Breast epithelium (tissue), 4 donors: Measurements from ENCODE around the gene LITAF. TPM values are rescaled to one million over a fixed set of nuclear protein-coding genes. Genes with fewer than 3 reads are reported as not detected.

ENCODE experiments used
- DNase-seq, 2 donors: peaks; one replicate each; pipeline ENCODE4 v3.0.0-alpha.2; 2019; ENCODE audit warnings: low spot score in 2 of 2
- H3K27ac ChIP-seq, 2 donors: fragments of 200-600 bp; sonication (generic) in 1 of 2; one replicate each; pipeline ENCODE4 v1.5.1; 2016 to 2019; ENCODE audit warnings: mild to moderate bottlenecking in 1 of 2
- H3K27me3 ChIP-seq, 2 donors: fragments of 200-600 bp; sonication (generic) in 1 of 2; one replicate each; pipeline versions ENCODE4 v1.5.1 to v1.6.0; 2017 to 2019; ENCODE audit warnings: control low read depth in 1 of 2, mild to moderate bottlenecking in 1 of 2
- H3K36me3 ChIP-seq: fragments of 200-600 bp; one replicate; pipeline ENCODE4 v1.5.1; 2019
- H3K4me1 ChIP-seq, 2 donors: fragments of 200-600 bp; sonication (generic); one replicate each; pipeline ENCODE4 v1.5.1; 2016 to 2019; ENCODE audit warnings: control low read depth in 1 of 2
- H3K4me3 ChIP-seq, 3 donors: fragments of 200-600 bp; sonication (generic); 1 replicate in 2 of 3; 2 replicates in 1 of 3; pipeline ENCODE4 v1.5.1; 2016 to 2019; ENCODE audit warnings: mild to moderate bottlenecking in 3 of 3, moderate library complexity in 2 of 3
- H3K9me3 ChIP-seq, 2 donors: fragments of 200-600 bp; sonication (generic) in 1 of 2; one replicate each; pipeline ENCODE4 v1.5.1; 2016 to 2019; ENCODE audit warnings: control low read depth in 1 of 2
- POLR2A ChIP-seq: fragments of 450-650 bp; IDR thresholded peaks from one replicate; pipeline ENCODE4 v1.6.1; 2016; ENCODE audit warnings: antibody characterized with exemption, mild to moderate bottlenecking, moderate library complexity
- POLR2AphosphoS5 ChIP-seq, 3 donors: sonication (generic); formaldehyde crosslinking; IDR thresholded peaks; one replicate each; pipeline ENCODE4 v1.6.1; 2017; ENCODE audit warnings: antibody characterized with exemption in 3 of 3
- intact Hi-C: fragments of 100-400 bp; cut with DNase I; formaldehyde crosslinking; loops from one replicate; pipeline ENCODE4 v1.15.1; 2023; ENCODE audit warnings: low total_unique reads
- total RNA-seq, 3 donors: library from RNA; depleted of rRNA; stranded (reverse); fragments of >200 nt; gene quantifications; one replicate each; pipeline ENCODE4 v1.1.0, GENCODE V29; 2016
- TF ChIP-seq, protein P1 (sequence below), 3 donors: fragments of 450-650 bp; IDR thresholded peaks; one replicate each; pipeline ENCODE4 v1.5.1; 2016 to 2017; ENCODE audit warnings: antibody characterized with exemption in 3 of 3, mild to moderate bottlenecking in 3 of 3, moderate library complexity in 3 of 3

Gene LITAF
- total RNA-seq, 3 donors from 2014 or later: 50.6 to 109 (median 59.0) TPM

DNA sequence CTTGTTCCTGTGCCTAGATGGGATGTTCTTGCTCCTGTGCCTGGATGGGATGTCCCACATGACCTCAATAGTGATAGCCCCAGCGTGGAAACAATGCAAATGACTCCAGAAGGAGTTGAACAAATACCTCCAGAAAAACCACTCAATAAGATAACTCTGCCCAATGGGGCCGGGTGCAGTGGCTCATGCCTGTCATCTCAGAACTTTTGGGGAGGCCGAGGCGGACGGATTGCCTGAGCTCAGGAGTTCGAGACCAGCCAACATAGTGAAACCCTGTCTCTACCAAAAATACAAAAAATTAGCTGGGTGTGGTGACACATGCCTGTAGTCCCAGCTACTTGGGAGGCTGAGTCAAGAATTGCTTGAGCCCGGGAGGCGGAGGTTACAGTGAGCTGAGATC lies 15.2 kb upstream of the LITAF start:
- TF ChIP-seq POLR2A (no peak), POLR2AphosphoS5 (IDR thresholded peaks at IDR 0.05) (no peak)
- TF ChIP-seq, protein P1, sequence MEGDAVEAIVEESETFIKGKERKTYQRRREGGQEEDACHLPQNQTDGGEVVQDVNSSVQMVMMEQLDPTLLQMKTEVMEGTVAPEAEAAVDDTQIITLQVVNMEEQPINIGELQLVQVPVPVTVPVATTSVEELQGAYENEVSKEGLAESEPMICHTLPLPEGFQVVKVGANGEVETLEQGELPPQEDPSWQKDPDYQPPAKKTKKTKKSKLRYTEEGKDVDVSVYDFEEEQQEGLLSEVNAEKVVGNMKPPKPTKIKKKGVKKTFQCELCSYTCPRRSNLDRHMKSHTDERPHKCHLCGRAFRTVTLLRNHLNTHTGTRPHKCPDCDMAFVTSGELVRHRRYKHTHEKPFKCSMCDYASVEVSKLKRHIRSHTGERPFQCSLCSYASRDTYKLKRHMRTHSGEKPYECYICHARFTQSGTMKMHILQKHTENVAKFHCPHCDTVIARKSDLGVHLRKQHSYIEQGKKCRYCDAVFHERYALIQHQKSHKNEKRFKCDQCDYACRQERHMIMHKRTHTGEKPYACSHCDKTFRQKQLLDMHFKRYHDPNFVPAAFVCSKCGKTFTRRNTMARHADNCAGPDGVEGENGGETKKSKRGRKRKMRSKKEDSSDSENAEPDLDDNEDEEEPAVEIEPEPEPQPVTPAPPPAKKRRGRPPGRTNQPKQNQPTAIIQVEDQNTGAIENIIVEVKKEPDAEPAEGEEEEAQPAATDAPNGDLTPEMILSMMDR (IDR thresholded peaks at IDR 0.05): no peak

DNA sequence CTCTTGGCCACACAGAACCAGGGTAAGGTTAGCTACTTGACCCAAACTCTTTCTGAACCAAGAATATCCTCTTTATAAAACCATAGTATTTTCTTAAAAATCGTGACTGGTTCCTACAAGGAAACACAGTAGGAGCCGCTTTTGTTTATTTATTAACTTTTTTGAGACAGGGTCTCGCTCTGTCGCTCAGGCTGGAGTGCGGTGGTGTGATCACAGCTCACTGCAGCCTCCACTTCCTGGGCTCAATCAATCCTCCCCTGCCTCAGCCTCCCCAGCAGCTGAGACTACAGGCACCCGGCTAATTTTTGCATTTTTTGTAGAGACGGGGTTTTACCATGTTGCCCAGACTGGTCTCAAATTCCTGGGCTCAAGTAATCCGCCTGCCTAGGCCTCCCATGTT lies 14.7 kb upstream of the LITAF start:
- no peak for DNase-seq
- Histone ChIP-seq H3K4me1 (peaks cover 2 to 9% of the 10 kb centered on the region in 2 donors), H3K36me3 (no peaks in the 10 kb centered on the region), H3K4me3 (no peak overlapping the region), H3K27ac (no peak overlapping the region), H3K27me3 (no peaks in the 10 kb centered on the region), H3K9me3 (no peaks in the 10 kb centered on the region)
- no peak for TF ChIP-seq POLR2A
- no peak for TF ChIP-seq POLR2AphosphoS5 (IDR thresholded peaks at IDR 0.05)
- TF ChIP-seq, protein P1 (IDR thresholded peaks at IDR 0.05): no peak
- intact Hi-C loops: no loop called here

More for the DNA sequence above, 15.2 kb upstream of the LITAF start:
- intact Hi-C loops: no loop called here
- Histone ChIP-seq H3K27ac (no peak overlapping the region), H3K36me3 (no peaks in the 10 kb centered on the region), H3K4me1 (peaks cover 2 to 8% of the 10 kb centered on the region in 2 donors), H3K9me3 (no peaks in the 10 kb centered on the region), H3K4me3 (no peak overlapping the region), H3K27me3 (no peaks in the 10 kb centered on the region)
- no peak for DNase-seq

DNA sequence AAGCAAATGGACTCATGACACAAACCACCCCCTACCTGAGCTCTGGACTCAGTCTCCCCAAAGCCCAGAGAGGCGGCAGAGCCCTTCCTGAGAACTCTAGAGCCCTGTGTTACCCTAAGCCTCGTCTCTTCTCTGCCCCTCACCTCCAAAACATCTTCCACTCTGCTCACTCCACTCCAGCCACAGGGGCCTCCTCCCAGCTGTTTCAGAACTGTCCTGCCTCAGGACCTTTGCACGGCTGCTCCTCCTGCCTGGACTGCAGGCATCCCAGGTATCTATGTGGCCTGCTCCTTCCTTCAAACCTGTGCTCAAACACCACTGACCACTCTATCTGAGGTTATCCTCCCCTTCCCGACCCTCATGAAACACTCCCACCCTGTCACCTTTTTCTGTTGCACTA lies 12.9 kb upstream of the LITAF start:
- peaks cover 2 to 9% of the 10 kb centered on the region in 2 donors for H3K4me1 ChIP-seq
- intact Hi-C loops: no loop called here
- H3K4me3 ChIP-seq: no peak overlapping the region
- TF ChIP-seq POLR2AphosphoS5 (IDR thresholded peaks at IDR 0.05) (no peak), POLR2A (no peak)
- TF ChIP-seq, protein P1 (IDR thresholded peaks at IDR 0.05): no peak
- no peaks in the 10 kb centered on the region for H3K27me3 ChIP-seq
- no peaks in the 10 kb centered on the region for H3K9me3 ChIP-seq
- H3K27ac ChIP-seq: no peak overlapping the region
- no peak for DNase-seq
- no peaks in the 10 kb centered on the region for H3K36me3 ChIP-seq

GRCh38 chr16:11597235-11598095 lies 10.7 kb upstream of the LITAF start:
- Histone ChIP-seq H3K27me3 (no peaks in the 10 kb centered on the region), H3K4me1 (peaks cover 0 to 9% of the 10 kb centered on the region in 2 donors), H3K4me3 (no peak overlapping the region), H3K9me3 (no peaks in the 10 kb centered on the region), H3K27ac (peak overlapping the region; percentile 85 to 88), H3K36me3 (no peaks in the 10 kb centered on the region)
- TF ChIP-seq POLR2AphosphoS5 (IDR thresholded peaks at IDR 0.05) (peak in 1 of 3 donors; percentile 23), POLR2A (no peak)
- intact Hi-C loops: no loop called here
- no peak for DNase-seq

DNA sequence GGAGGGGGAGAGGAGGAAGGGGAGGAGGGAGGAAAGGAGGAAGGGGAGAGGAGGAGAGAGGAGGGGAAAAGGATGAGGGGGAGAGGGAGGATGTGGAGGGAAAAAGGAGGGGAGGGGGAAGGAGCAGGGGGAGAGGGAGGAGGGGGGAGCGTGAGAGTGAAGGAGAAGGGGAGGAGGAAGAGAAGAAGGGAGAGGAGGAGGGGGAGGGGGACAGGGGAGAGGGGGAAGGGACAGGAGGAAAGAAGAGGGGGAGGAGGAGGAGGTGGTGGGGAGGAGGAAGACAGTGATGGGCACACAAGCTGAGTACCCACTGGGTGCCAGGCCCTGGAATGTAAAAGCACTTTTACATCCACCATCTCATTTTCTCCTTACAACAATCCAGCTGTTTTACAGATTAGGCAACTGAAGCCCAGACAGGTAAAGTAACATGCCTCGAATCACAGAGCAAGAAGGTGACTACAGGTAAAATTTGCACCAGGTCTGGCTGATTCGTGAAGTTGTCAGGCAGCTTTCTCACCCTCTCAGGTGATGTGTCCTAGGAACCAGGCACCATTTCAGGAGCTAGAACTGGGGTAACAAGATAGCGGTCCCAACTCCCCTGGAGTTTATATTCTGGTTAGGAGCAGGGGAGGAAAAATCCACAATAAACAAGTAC lies 10.0 kb upstream of the LITAF start:
- H3K27me3 ChIP-seq: no peaks in the 10 kb centered on the region
- H3K9me3 ChIP-seq: no peaks in the 10 kb centered on the region
- no peak for DNase-seq
- no peak overlapping the region for H3K4me3 ChIP-seq
- no peak for TF ChIP-seq POLR2A
- TF ChIP-seq, protein P1 (IDR thresholded peaks at IDR 0.05): no peak
- TF ChIP-seq POLR2AphosphoS5 (IDR thresholded peaks at IDR 0.05): no peak
- intact Hi-C loops: no loop called here
- H3K27ac ChIP-seq: peak overlapping the region; percentile 85 to 88
- H3K36me3 ChIP-seq: no peaks in the 10 kb centered on the region
- peaks cover 0 to 9% of the 10 kb centered on the region in 2 donors for H3K4me1 ChIP-seq
